Omental fat pad (tissue), 4 donors: Measurements from ENCODE around the gene SPATA32. TPM values are rescaled to one million over a fixed set of nuclear protein-coding genes. Genes with fewer than 3 reads are reported as not detected.
A peak's percentile ranks its signal among the peaks of the same experiment; 100 is the strongest.

Experiments used
- ATAC-seq: fragments of 150-250 bp; one replicate; pipeline ENCODE4 v1.9.1; 2016; ENCODE audit warnings: mild to moderate bottlenecking, moderate library complexity; ENCODE audit not compliant: low FRiP score
- DNase-seq: peaks from one replicate; pipeline ENCODE4 v3.0.0-alpha.2; 2019; ENCODE audit warnings: low spot score
- CTCF ChIP-seq, 3 donors: fragments of 450-650 bp; IDR thresholded peaks; one replicate each; pipeline ENCODE4 v1.5.1; 2016 to 2017; ENCODE audit warnings: antibody characterized with exemption in 3 of 3, mild to moderate bottlenecking in 3 of 3, moderate library complexity in 2 of 3
- total RNA-seq, 4 donors: library from RNA; depleted of rRNA; stranded (reverse); fragments of >200 nt; gene quantifications; one replicate each; pipeline ENCODE4 v1.1.0, GENCODE V29; 2016

The SPATA32 gene
- total RNA-seq, 4 donors from 2014 or later: 0.65 TPM; not detected in 3

DNA sequence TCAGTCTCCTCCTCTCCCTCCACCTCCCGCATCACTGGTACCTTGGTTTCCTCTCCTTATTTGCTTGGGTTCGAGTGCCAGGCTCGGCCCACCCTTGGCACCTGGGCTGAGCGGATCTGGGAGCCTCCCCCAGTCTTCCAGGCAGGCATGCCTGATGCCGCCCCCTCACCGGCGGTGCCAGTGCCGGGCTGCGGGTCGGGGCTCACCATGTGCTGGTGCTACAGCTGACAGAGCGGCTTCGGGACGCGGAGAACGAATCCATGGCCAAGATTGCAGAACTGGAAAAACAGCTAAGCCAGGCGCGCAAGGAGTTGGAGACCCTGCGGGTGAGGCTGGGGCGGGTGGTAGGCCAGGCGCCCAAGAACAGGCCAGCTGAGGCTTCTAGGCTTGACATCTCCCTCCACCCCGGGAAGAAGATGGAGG, 21.0 kb downstream of the SPATA32 start:
- TF ChIP-seq CTCF (IDR thresholded peaks at IDR 0.05): no peak
- ATAC-seq (no peak), DNase-seq (no peak)

DNA sequence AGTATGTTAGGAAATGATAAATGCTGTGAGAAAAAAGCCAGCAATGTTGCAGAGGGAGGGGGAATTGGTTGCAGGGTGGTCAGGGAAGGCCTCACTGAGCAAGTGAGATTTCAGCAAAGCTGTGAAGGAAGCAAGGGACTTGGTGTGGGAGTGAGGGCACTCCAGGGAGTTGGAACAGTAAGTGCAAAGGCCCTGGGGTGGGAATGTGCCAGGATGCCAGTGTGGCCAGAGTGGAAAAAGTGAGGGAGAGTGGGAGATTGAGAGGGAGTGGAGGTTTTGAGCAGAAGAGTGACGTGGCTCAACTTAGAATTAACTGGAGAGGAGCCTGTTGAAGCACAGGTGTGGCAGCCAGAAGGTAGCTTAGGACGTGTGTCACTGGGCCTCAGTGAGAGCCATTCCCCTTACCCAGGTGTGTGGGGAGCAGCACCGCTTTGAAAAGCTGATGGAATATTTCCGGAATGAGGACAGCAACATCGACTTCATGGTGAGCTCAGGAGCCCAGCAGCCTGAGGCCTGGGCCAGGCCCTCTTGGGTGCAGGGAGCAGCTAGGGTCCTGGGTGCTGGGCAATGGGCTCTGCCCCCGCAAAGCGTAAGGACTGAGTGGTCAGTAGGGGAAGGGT, 23.6 kb downstream of the SPATA32 start:
- DNase-seq (no peak), ATAC-seq (no peak)
- no peak for TF ChIP-seq CTCF (IDR thresholded peaks at IDR 0.05)

GRCh38 chr17:45237686-45238085, 24.2 kb downstream of the SPATA32 start:
- no peak for DNase-seq
- TF ChIP-seq CTCF (IDR thresholded peaks at IDR 0.05): no peak

DNA sequence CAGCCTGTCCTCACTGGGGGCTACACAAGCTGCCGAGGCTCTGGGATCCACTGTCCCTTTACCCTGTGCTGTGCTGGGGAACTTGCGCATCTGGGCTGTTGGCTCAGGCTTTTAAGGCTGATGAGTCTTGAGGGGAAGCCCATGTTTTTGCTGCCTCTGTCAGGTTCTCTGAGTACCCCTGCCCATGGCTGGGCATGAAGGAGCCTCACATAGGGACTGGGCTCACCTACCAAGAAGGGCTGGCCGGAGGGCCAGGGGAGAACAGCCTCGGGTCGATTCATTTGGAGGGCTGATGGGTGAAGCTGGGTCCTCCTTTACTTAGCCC, 25.6 kb downstream of the SPATA32 start:
- DNase-seq (no peak), ATAC-seq (no peak)
- no peak for TF ChIP-seq CTCF (IDR thresholded peaks at IDR 0.05)

More at GRCh38 chr17:45237686-45238085, 24.2 kb downstream of the SPATA32 start:
- no peak for ATAC-seq

GRCh38 chr17:45235416-45236281, 26.2 kb downstream of the SPATA32 start:
- DNase-seq (peak; percentile 92), ATAC-seq (no peak)
- peak in 1 of 3 donors; percentile 27 for TF ChIP-seq CTCF (IDR thresholded peaks at IDR 0.05)

GRCh38 chr17:45234641-45235415, 27.1 kb downstream of the SPATA32 start:
- ATAC-seq (no peak), DNase-seq (no peak)
- TF ChIP-seq CTCF (IDR thresholded peaks at IDR 0.05): no peak
